Measurements from ENCODE around the gene KLF11.
"Not testable (repeated sequence)": the region's sequence is repeated elsewhere in the genome, so short reads cannot be mapped to it uniquely, and the experiment has no call there.

- not testable (repeated sequence) for TF ChIP-seq CTCF, POLR2A (IDR thresholded peaks at IDR 0.05)
These were observed 29.5 kb upstream of the KLF11 start for GRCh38 chr2:10013651-10014417.

Measured in body of pancreas (tissue), 4 donors.